ENCODE results near the gene ZBP1.

ZBP1 gene

DNA sequence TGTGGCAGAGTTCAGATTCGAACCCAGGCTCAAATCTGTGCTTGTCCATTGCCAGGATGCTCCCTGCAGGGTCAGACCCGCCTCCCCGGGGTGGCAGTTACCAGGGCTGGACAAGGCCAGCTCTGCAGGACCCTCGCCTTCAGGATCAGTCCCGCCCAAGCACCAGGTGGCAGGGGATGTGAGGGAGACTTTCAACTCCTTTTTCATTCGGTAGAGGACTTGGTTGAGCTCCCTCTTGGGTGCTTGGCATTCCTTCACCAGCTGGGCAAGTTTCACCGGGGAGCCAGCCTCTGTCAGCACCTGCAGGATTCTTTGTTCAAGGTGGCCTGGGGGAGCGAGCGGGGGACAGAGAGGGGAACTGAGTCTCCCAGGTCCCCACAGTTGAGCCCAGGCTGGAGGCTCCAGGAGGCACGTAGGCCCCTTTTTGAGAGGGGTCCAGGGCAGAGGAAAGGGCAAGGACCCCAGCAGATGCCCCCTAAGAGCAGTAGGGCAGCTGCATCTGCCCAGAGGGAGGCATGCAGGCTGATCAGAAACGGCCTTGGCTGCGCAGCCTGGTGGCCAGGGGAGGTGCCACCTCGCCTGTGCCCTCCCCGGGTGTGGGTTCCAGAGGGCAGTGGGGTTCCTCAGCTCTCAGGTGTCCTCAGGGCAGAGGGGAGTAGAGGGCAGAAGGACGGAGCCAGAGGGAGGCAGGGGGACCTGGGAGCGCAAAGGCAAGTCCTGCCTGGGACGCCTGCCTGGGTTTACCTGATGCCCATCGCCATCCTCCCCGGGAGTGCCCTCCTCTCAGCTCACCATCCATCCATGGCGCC is 3.9 kb downstream of the ZBP1 start:
- no peak for DNase-seq

- DNase-seq, result no peak
These were observed 4.8 kb downstream of the ZBP1 start for GRCh38 chr20:57615445-57615811.

DNA sequence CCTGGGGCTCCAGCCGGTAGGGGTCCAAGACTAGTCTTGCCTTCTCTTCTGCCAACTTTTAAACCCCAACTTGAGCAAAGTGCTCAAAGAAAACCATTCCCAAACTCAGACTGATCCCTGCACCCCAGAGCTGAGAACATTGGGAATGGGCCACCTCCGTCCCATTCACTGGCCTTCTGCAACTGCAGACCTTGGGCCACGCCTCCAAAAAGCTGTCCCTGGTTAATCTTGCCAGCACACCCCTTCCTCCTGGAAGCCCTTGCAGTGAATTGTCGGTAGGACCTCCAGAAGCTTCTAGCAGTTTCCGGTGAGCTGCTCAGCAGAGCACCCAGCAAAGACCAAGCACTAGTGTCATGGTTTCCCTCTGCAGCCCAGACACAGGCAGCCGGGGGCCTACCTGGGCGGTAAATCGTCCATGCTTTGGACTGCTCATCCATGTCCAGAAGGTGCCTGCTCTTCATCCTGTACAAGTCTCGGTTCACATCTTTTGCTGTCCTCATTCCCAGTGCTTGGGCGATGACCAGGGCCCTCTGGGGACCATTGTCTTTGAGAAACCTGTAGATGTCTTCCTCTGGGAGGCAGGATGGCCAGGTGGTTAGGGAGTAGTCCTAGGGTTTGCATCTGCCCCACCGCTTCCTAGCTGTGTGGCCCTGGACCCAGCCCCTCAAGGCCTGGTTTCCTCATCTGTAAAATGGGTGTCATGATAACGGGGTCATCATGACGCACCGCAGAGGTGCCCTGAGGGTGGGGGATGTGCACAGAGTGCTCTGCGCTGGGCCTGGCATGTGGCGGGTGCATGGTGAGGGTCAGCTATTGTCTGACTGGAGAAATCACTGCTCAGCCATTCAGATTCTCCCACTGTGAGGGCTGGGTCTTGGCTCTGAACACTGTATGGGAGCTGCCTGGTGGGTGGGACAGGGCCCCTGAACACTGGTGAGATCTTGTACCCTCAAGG is 5.5 kb downstream of the ZBP1 start:
- no peak for DNase-seq

GRCh38 chr20:57613481-57613921 is 6.7 kb downstream of the ZBP1 start:
- DNase-seq, result no peak

DNA sequence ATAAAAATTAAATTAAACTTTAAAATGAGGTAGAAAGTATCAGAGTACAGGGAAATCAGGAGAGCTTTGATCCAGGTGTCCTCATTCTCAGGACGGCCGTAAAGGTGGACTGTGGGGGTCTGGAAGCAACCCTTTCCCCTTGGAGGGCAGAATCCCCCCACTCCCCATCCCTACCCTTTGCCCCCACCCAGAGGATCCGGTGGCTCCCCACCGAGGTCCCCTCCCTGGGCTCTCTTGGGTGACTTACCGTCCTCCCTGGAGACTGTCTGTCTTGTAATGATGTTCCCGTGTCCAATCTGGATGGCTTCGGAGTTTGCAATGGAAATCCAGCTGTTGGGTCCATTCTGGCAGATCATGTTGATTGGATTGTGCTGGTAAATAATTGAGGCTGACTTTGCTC is 7.3 kb downstream of the ZBP1 start:
- no peak for DNase-seq

- no peak for DNase-seq
These were observed 7.8 kb downstream of the ZBP1 start for GRCh38 chr20:57612436-57612835.

DNA sequence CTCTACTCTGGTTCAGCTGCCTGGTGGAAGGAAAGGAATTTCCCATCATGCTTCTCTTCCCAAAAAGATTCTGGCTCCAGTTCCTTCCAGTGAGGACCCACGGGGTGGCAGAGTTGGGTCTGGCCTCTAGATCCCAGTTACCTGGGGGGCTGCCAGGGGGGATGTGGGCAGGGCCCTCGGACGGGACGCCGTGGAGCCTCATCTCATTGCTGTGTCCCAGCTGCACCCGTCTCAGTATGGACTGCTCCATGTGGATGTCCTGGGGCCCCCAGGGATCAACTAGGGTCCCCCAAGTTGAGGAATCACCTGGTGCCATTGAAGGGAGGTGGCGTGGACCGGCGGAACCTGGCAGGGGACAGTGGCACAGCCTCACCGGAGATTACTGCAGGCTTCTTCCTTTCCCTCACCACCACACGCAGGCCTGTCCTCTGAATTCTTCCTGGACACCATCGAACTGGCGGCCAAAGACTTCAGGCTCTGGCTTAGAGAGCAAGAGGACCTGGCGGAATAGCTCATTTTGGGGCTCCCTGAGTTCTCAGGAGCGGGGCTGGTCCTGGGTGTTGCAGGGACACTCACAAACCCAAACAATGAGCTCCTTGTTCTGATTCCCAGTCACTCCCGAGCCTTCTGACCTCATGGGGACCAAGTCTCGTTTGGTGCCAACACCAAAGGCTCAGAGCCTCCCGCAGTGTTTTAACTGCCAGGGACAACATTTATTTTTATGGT is 8.5 kb downstream of the ZBP1 start:
- DNase-seq, result no peak

DNA sequence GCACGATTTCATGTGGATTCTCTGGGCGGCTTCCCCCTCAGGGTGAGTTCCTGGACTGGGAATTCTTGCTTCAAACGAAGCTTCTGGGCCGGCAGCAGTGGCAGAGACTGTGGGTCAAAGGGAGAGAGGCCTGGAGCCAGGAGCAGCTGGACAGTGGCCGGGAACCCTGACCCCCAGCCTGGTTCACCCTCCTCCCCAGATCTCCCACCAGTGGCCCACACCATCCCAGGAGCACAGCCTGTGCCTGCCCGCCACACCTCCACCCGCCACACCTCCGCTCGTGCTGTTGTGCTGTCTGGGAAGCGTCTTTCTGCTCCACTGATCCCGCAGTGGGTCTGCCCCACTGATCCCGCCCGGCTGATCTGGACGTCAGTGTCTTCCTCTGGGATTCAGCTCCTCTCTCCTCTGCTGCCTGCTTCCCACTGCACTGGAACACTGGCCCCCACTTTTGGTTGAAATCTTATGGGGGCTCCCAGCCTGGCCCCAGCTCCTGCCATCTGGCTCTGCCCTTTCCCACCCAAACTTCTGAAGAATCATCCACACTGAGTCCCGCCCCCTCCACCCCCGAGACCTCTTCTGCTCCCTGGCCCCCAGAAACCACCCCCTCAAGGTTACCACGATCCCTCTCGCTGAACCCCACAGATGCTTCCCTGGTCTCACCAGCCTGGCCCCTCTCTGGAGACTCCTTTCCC is 9.8 kb downstream of the ZBP1 start:
- no peak for DNase-seq

- no peak for DNase-seq
These were observed 10.4 kb downstream of the ZBP1 start for GRCh38 chr20:57609842-57610167.

- DNase-seq, result no peak
These were observed 11.0 kb downstream of the ZBP1 start for GRCh38 chr20:57609086-57609841.

- no peak for DNase-seq
These were observed 11.7 kb downstream of the ZBP1 start for GRCh38 chr20:57608516-57608915.

GRCh38 chr20:57605878-57606277 is 14.3 kb downstream of the ZBP1 start:
- no peak for DNase-seq

DNA sequence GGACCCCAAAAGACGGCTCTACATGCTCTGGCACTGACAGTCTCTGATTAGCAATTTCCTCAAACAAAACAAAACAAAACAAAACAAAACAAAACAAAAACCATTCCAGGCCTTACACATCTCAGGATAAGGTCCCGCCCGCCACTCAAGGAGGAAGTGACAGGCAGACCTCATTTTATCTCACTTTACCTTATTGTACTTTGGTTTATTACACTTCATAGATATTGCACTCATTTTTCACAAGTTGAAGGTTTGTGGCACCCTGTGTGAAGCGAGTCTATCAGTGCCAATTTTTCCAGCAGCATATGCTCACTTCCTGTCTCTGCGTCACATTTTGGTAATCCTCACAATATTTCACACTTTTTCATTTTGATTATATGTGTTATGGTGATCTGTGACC is 15.2 kb downstream of the ZBP1 start:
- DNase-seq, result no peak

DNA sequence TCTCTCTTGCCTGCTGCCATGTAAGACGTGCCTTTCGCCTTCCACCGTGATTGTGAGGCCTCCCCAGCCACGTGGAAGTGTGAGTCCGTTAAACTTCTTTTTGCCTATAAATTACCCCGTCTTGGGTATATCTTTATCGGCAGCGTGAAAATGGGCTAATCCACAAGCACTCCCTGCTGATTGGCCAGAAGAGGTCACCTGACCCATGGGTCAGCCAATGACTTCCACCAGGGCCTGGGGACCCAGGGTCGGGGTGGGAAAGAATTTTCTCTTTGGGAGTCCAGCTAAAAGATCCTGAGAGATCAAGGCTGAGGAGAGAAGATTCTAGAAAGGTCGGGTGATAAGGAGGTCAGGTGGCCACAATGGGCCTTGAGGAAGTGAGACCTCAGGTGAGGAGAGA is 17.1 kb downstream of the ZBP1 start:
- no peak for DNase-seq

GRCh38 chr20:57601737-57602136 is 18.5 kb downstream of the ZBP1 start:
- DNase-seq, result no peak

GRCh38 chr20:57601211-57601570 is 19.0 kb downstream of the ZBP1 start:
- DNase-seq, result no peak

- DNase-seq, result no peak
These were observed 19.7 kb downstream of the ZBP1 start for GRCh38 chr20:57600320-57601210.

- no peak for DNase-seq
These were observed 21.7 kb downstream of the ZBP1 start for GRCh38 chr20:57598491-57598890.

- DNase-seq, result no peak
These were observed 22.2 kb downstream of the ZBP1 start for GRCh38 chr20:57598060-57598459.

GRCh38 chr20:57596998-57597939 is 23.0 kb downstream of the ZBP1 start:
- DNase-seq, result no peak

All from MV-4-11 (cell line).